GM10248 (cell line): ENCODE data around the gene MCTP1.

Experiments used
- CTCF ChIA-PET: fragments of 300-600 bp; sonication (Branson Sonifier 250); formaldehyde crosslinking; extraction: SDS; loops from one replicate; lab custom pipeline; 2021; ENCODE audit warnings: antibody characterized with exemption; lab: Yijun Ruan, JAX
- POLR2A ChIA-PET: fragments of 350-650 bp; sonication (Branson Sonifier 250); formaldehyde crosslinking; extraction: SDS; loops from one replicate; lab custom pipeline; 2020; ENCODE audit warnings: antibody characterized with exemption; lab: Yijun Ruan, JAX
- DNase-seq: peaks from one replicate; pipeline ENCODE4 v3.0.0; 2012; ENCODE audit errors: extremely low spot score
- CTCF ChIP-seq: IDR thresholded peaks from 2 replicates; pipeline ENCODE4 v1.5.1; 2012; ENCODE audit warnings: mild to moderate bottlenecking, low read depth; ENCODE audit errors: extremely low read depth, missing control alignments, control extremely low read depth

Gene MCTP1

GRCh38 chr5:95181644-95182043, 103.2 kb downstream of the MCTP1 start:
- TF ChIP-seq CTCF: no peak
- POLR2A ChIA-PET: no interaction called here
- DNase-seq: no peak
- CTCF ChIA-PET: interaction anchor here (2.4 kb wide), 1 partner anchor 9 kb away, joined by 6 read pairs; no protein-coding TSS in a partner anchor

GRCh38 chr5:95178046-95178651, 106.7 kb downstream of the MCTP1 start:
- ChIA-PET CTCF (interaction anchor here (1.2 kb wide), 2 partner anchors 16 to 21 kb away, joined by 3 read pairs; no protein-coding TSS in a partner anchor), POLR2A (no interaction called here)
- no peak for TF ChIP-seq CTCF
- no peak for DNase-seq

GRCh38 chr5:95177456-95177855, 107.4 kb downstream of the MCTP1 start:
- ChIA-PET POLR2A (no interaction called here), CTCF (interaction anchor here (1.2 to 1.3 kb wide), 2 partner anchors 13 to 17 kb away, joined by 3 read pairs; no protein-coding TSS in a partner anchor)
- TF ChIP-seq CTCF: no peak
- no peak for DNase-seq

GRCh38 chr5:95175106-95175505, 109.8 kb downstream of the MCTP1 start:
- CTCF ChIA-PET: interaction anchor here (0.9 to 1.3 kb wide), 2 partner anchors 21 to 29 kb away, joined by 3 read pairs; no protein-coding TSS in a partner anchor
- DNase-seq: no peak
- POLR2A ChIA-PET: no interaction called here
- no peak for TF ChIP-seq CTCF

- POLR2A ChIA-PET: no interaction called here
- CTCF ChIA-PET: interaction anchor here (1.6 kb wide), 1 partner anchor 8 kb away, joined by 6 read pairs; no protein-coding TSS in a partner anchor
- no peak for DNase-seq
- TF ChIP-seq CTCF: no peak
These were observed 112.2 kb downstream of the MCTP1 start for GRCh38 chr5:95172659-95173058.

- CTCF ChIA-PET: no interaction called here
- no peak for DNase-seq
- TF ChIP-seq CTCF: no peak
- POLR2A ChIA-PET: no interaction called here
These were observed 120.0 kb downstream of the MCTP1 start for GRCh38 chr5:95164861-95165260.

GRCh38 chr5:95163079-95163478, 121.8 kb downstream of the MCTP1 start:
- DNase-seq: no peak
- TF ChIP-seq CTCF: no peak
- POLR2A ChIA-PET: no interaction called here
- CTCF ChIA-PET: interaction anchor here (1.5 kb wide), 1 partner anchor 13 kb away, joined by 5 read pairs; no protein-coding TSS in a partner anchor
